GM12878 (cell line): ENCODE data around the gene CCDC88A. TPM values are rescaled to one million over a fixed set of nuclear protein-coding genes. Genes with fewer than 3 reads are reported as not detected.

Experiments used
- ATAC-seq: fragments of 200-7000 bp; cut with Tn5 transposase; 3 replicates; pipeline ENCODE4 v1.9.1; 2020; ENCODE audit warnings: mild to moderate bottlenecking, moderate library complexity
- BruUV-seq: library from RNA; stranded (reverse); fragments of 400-500 nt; replicated peaks from 2 replicates; lab custom pipeline; 2021; lab: Mats Ljungman, UMichigan
- CTCF ChIA-PET: fragments of 300-600 bp; sonication (Branson Sonifier 250); formaldehyde crosslinking; extraction: SDS; loops from one replicate; lab custom pipeline; 2021; ENCODE audit warnings: inconsistent platforms; lab: Yijun Ruan, JAX
- POLR2A ChIA-PET: fragments of 350-600 bp; formaldehyde crosslinking; extraction: SDS; loops from one replicate; lab custom pipeline; 2021; ENCODE audit warnings: inconsistent platforms; lab: Charles Lee
- RAD21 ChIA-PET: fragments of 300-600 bp; sonication (Branson Sonifier 250); formaldehyde crosslinking; loops from one replicate; lab custom pipeline; 2023; ENCODE audit warnings: antibody characterized with exemption; ENCODE audit not compliant: unreplicated experiment; lab: Charles Lee
- SMC1A ChIA-PET: fragments of 300-600 bp; sonication (Branson Sonifier 250); formaldehyde crosslinking; loops from one replicate; lab custom pipeline; 2023; ENCODE audit not compliant: unreplicated experiment, uncharacterized antibody; lab: Charles Lee
- DNase-seq: peaks from one replicate; pipeline ENCODE4 v3.0.0-alpha.2; 2011; ENCODE audit warnings: low read depth, low spot score
- FAIRE-seq: peaks from 3 replicates; lab custom pipeline; 2011; peaks lifted over from hg19 to GRCh38; lab: Jason Lieb, UNC
- H2AFZ ChIP-seq: 2 replicates; pipeline ENCODE4 v1.6.0; 2011; ENCODE audit warnings: low read depth, low read length, control low read depth; ENCODE audit not compliant: control insufficient read depth
- H3K27ac ChIP-seq: 2 replicates; pipeline ENCODE4 v1.5.1; 2011; ENCODE audit warnings: control low read depth; ENCODE audit not compliant: control insufficient read depth, insufficient read depth
- H3K27me3 ChIP-seq, 2 experiments: replicated peaks in 1 of 2; 2 replicates each; pipeline versions ENCODE4 v1.6.0 to v1.6.1; 2011; ENCODE audit warnings: low read length in 1 of 2; ENCODE audit not compliant: control insufficient read depth in 2 of 2, insufficient read depth in 2 of 2
- H3K36me3 ChIP-seq, 2 experiments: 2 replicates each; pipeline ENCODE4 v1.5.1; 2011; ENCODE audit warnings: low read length in 1 of 2; ENCODE audit not compliant: control insufficient read depth in 2 of 2, insufficient read depth in 2 of 2
- H3K4me1 ChIP-seq: 2 replicates; pipeline ENCODE4 v1.6.1; 2011; ENCODE audit warnings: mild to moderate bottlenecking, low read length, moderate library complexity, mixed read lengths; ENCODE audit not compliant: control insufficient read depth, insufficient read depth
- H3K4me2 ChIP-seq: 2 replicates; pipeline ENCODE4 v1.6.0; 2011; ENCODE audit warnings: control low read depth; ENCODE audit not compliant: control insufficient read depth, insufficient read depth
- H3K4me3 ChIP-seq: fragments of 200-600 bp; sonication (generic); 2 replicates; pipeline ENCODE4 v1.5.1; 2016
- H3K79me2 ChIP-seq: 2 replicates; pipeline ENCODE4 v1.6.0; 2011; ENCODE audit warnings: low read length; ENCODE audit not compliant: control insufficient read depth, insufficient read depth
- H3K9ac ChIP-seq: 2 replicates; pipeline ENCODE4 v1.8.0; 2011; ENCODE audit warnings: low read length, control low read depth, mixed read lengths; ENCODE audit not compliant: control insufficient read depth, insufficient read depth
- H3K9me3 ChIP-seq: replicated peaks from 3 replicates; pipeline ENCODE4 v1.5.1; 2011; ENCODE audit warnings: mild to moderate bottlenecking, low read length; ENCODE audit not compliant: control insufficient read depth, insufficient read depth
- H4K20me1 ChIP-seq: 2 replicates; pipeline ENCODE4 v1.6.0; 2011; ENCODE audit not compliant: control insufficient read depth, insufficient read depth
- CBX3 ChIP-seq: fragments of 200-600 bp; sonication (generic); IDR thresholded peaks from 2 replicates; pipeline ENCODE4 v1.6.1; 2016; ENCODE audit warnings: low read depth, borderline replicate concordance
- ELK1 ChIP-seq: IDR thresholded peaks from 2 replicates; pipeline ENCODE4 v1.6.1; 2012; ENCODE audit warnings: low read depth, low read length, improper control_type of control experiment
- FOS ChIP-seq: IDR thresholded peaks from 3 replicates; pipeline ENCODE4 v1.6.1; 2011; ENCODE audit warnings: borderline replicate concordance; ENCODE audit not compliant: insufficient read length; ENCODE audit errors: extremely low read depth
- IRF3 ChIP-seq: fragments of 450-650 bp; IDR thresholded peaks from 2 replicates; pipeline ENCODE4 v1.6.1; 2014; ENCODE audit warnings: mild to moderate bottlenecking
- PAX5 ChIP-seq: IDR thresholded peaks from 2 replicates; pipeline ENCODE4 v1.6.1; 2011; ENCODE audit warnings: low read depth, low read length, borderline replicate concordance
- RUNX3 ChIP-seq: IDR thresholded peaks from 2 replicates; pipeline ENCODE4 v1.6.1; 2012; ENCODE audit warnings: low read length, inconsistent platforms
- WGBS: methylation state at CpG from one replicate; pipeline ENCODE4 v1.1.6; 2016; ENCODE audit warnings: low lambda C conversion rate; ENCODE audit not compliant: insufficient replicate concordance, insufficient coverage; ENCODE audit errors: missing lambda C conversion rate; 5-methylcytosine and 5-hydroxymethylcytosine counted together
- in situ Hi-C: fragments of 300-500 bp; cut with MboI; formaldehyde crosslinking; loops from 9 replicates; pipeline ENCODE4 v1.14.3; 2018; ENCODE audit warnings: mixed read lengths
- intact Hi-C: fragments of 100-400 bp; cut with micrococcal nuclease; formaldehyde crosslinking; loops from one replicate; pipeline ENCODE4 v1.14.2; 2022; ENCODE audit not compliant: unreplicated experiment
- polyA plus RNA-seq, 11 experiments: library from polyadenylated mRNA; depleted of rRNA in 4 of 11; unstranded in 6 of 11; stranded (reverse) in 5 of 11; fragments of >200 nt; fragmentation: Nextera tagmentation in 4 of 11; fragmentation: Illumina TruSeq in 1 of 11; extraction: Ambion mirVana in 4 of 11; extraction: Trizol in 1 of 11; gene quantifications; 1 replicate in 1 of 11; 2 replicates in 10 of 11; pipeline versions ENCODE4 v1.2.1 to v1.2.3, GENCODE V29; 2011 to 2016; ENCODE audit warnings: inconsistent platforms in 2 of 11, missing spikeins in 2 of 11, low read depth in 1 of 11
- total RNA-seq, 4 experiments: library from RNA; depleted of rRNA in 3 of 4; stranded (reverse); fragments of >200 nt in 3 of 4; fragmentation: Illumina TruSeq in 1 of 4; extraction: Trizol in 1 of 4; gene quantifications; 2 replicates each; pipeline versions ENCODE4 v1.2.1 to v1.2.3, GENCODE V29; 2013 to 2021

The CCDC88A gene
- total and polyA plus RNA-seq, 10 of the 15 experiments (the other 5 are each of a cell fraction or from before 2014, with no cell fraction given) = 1.8 to 71.6 (median 45.9) TPM

GRCh38 chr2:55452879-55453278 is 33.2 kb upstream of the CCDC88A start:
- FAIRE-seq (no peak), ATAC-seq (peak; percentile 72), DNase-seq (no peak)
- TF ChIP-seq CBX3 = no peak
- no peak for TF ChIP-seq FOS
- TF ChIP-seq IRF3 = no peak
- no peak for TF ChIP-seq ELK1
- TF ChIP-seq RUNX3 = no peak
- peak; percentile 86; the same call in 1 of the 2 replicates for TF ChIP-seq PAX5
- Histone ChIP-seq H3K9ac (no peak overlapping the region), H4K20me1 (no peaks in the 10 kb centered on the region), H3K79me2 (no peaks in the 10 kb centered on the region), H3K4me2 (no peak overlapping the region), H3K4me3 (no peak overlapping the region), H3K36me3 (no peaks in the 10 kb centered on the region), H2AFZ (no peak overlapping the region), H3K9me3 (no peaks in the 10 kb centered on the region), H3K27me3 (no peaks in the 10 kb centered on the region), H3K4me1 (no peaks in the 10 kb centered on the region), H3K27ac (no peak overlapping the region)
- ChIA-PET POLR2A (no interaction called here), RAD21 (no interaction called here), CTCF (no interaction called here), SMC1A (interaction anchor here (1.0 kb wide), 1 partner anchor 9 kb away, joined by 3 read pairs; no protein-coding TSS in a partner anchor)
- WGBS = 20% methylated on average over 2 of the region's 2 CpGs
- in situ Hi-C loops (no loop called here), intact Hi-C loops (no loop called here)
- no TSS peak for BruUV-seq
